ENCODE results near the gene NUP133.

- TF ChIP-seq ZNF532 (CRISPR knock-in tag; IDR thresholded peaks at IDR 0.05; ENCODE audit: borderline replicate concordance): no peak
- TF ChIP-seq CTCF (IDR thresholded peaks at IDR 0.05): no peak
- no peak for TF ChIP-seq JUN (CRISPR knock-in tag; IDR thresholded peaks at IDR 0.05)
- TF ChIP-seq SMAD4 (CRISPR knock-in tag; IDR thresholded peaks at IDR 0.05): no peak
- no peak for TF ChIP-seq ZBTB43 (CRISPR knock-in tag; IDR thresholded peaks at IDR 0.05)
- no peak for TF ChIP-seq NR1H2 (CRISPR knock-in tag; IDR thresholded peaks at IDR 0.05)
- no peak for TF ChIP-seq ESRRA (CRISPR knock-in tag; IDR thresholded peaks at IDR 0.05; ENCODE audit: borderline replicate concordance)
- no peak for TF ChIP-seq USF2 (CRISPR knock-in tag; IDR thresholded peaks at IDR 0.05)
- TF ChIP-seq TP53 (CRISPR knock-in tag; IDR thresholded peaks at IDR 0.05): no peak
- no peak for TF ChIP-seq NR2C2 (CRISPR knock-in tag; IDR thresholded peaks at IDR 0.05)
- no peak for TF ChIP-seq NR3C1 (CRISPR knock-in tag; conservative IDR thresholded peaks at IDR 0.05; ENCODE audit: low read depth)
- TF ChIP-seq CBFB (CRISPR knock-in tag; IDR thresholded peaks at IDR 0.05; ENCODE audit: low read depth): no peak
- no peak for TF ChIP-seq MAX (CRISPR knock-in tag; IDR thresholded peaks at IDR 0.05)
- no peak for TF ChIP-seq ZNF416 (CRISPR knock-in tag; IDR thresholded peaks at IDR 0.05)
Observed at GRCh38 chr1:229470406-229471043, 37.6 kb downstream of the NUP133 start.
